HPDE6-E6E7 (cell line): ENCODE results near the gene CDH4.

Experiments
- DNase-seq: peaks from one replicate; pipeline ENCODE4 v3.0.0; 2011; ENCODE audit warnings: missing footprints; ENCODE audit errors: extremely low spot score

The CDH4 gene

GRCh38 chr20:61733216-61733615 lies 481.2 kb downstream of the CDH4 start:
- DNase-seq: no peak

GRCh38 chr20:61733891-61734732 lies 482.1 kb downstream of the CDH4 start:
- DNase-seq: no peak

GRCh38 chr20:61734733-61735502 lies 482.9 kb downstream of the CDH4 start:
- DNase-seq: no peak

GRCh38 chr20:61735503-61735785 lies 483.4 kb downstream of the CDH4 start:
- no peak for DNase-seq

- DNase-seq: no peak
Observed at GRCh38 chr20:61736001-61736635, 484.1 kb downstream of the CDH4 start.

GRCh38 chr20:61736751-61737310 lies 484.8 kb downstream of the CDH4 start:
- no peak for DNase-seq

GRCh38 chr20:61737346-61737745 lies 485.3 kb downstream of the CDH4 start:
- DNase-seq: no peak

GRCh38 chr20:61737812-61738443 lies 485.9 kb downstream of the CDH4 start:
- DNase-seq: no peak

GRCh38 chr20:61738601-61739069 lies 486.6 kb downstream of the CDH4 start:
- no peak for DNase-seq

GRCh38 chr20:61739086-61739831 lies 487.2 kb downstream of the CDH4 start:
- no peak for DNase-seq

- DNase-seq: no peak
Observed at GRCh38 chr20:61739832-61740118, 487.7 kb downstream of the CDH4 start.

- no peak for DNase-seq
Observed at GRCh38 chr20:61742097-61742825, 490.2 kb downstream of the CDH4 start.

- no peak for DNase-seq
Observed at GRCh38 chr20:61743606-61744005, 491.5 kb downstream of the CDH4 start.

GRCh38 chr20:61744691-61745396 lies 492.8 kb downstream of the CDH4 start:
- no peak for DNase-seq

GRCh38 chr20:61745397-61746146 lies 493.5 kb downstream of the CDH4 start:
- no peak for DNase-seq

- no peak for DNase-seq
Observed at GRCh38 chr20:61746147-61746646, 494.1 kb downstream of the CDH4 start.

GRCh38 chr20:61746781-61747180 lies 494.7 kb downstream of the CDH4 start:
- no peak for DNase-seq

- DNase-seq: no peak
Observed at GRCh38 chr20:61748376-61748775, 496.3 kb downstream of the CDH4 start.
